Stimulated activated CD4-positive, alpha-beta T cell treated with anti-CD3 and anti-CD28 coated beads, TNF-alpha, amount 100 ng/mL, for 24 hours (primary cell): ENCODE data around the gene SYNE1.

Experiments used
- DNase-seq, 3 experiments: peaks; one replicate each; pipeline ENCODE4 v3.0.0-alpha.2; 2020; ENCODE audit warnings: low read depth in 3 of 3

The SYNE1 gene

DNA sequence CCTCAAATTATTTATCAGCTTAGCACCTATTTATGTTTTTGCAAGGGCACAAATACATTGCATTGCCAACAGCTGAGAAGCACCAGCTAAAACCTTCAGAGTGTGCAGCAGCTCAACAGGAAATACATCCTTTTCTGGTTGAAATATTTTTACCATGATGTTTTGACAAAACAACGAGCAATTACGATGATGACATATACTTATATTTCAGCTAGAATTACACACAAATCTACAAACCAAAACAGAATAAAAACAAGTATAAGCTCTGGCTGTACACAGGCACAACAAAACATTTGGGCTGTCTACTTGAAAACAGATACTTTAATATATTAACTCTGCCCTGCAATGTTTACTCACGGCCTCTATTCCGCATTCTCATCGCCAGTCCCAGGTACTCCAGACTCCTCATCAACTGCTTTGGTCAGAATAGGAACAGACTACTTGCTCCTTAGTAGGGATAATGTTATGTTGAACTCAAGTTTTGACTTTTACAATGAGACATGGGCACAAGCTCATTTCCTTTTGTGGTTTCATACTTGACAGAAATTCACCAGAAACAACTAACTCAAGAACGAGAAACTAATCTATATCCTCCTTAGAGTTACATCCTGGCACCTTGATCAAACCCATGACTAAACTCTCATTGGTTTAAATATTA is 452.1 kb downstream of the SYNE1 start:
- no peak for DNase-seq

DNA sequence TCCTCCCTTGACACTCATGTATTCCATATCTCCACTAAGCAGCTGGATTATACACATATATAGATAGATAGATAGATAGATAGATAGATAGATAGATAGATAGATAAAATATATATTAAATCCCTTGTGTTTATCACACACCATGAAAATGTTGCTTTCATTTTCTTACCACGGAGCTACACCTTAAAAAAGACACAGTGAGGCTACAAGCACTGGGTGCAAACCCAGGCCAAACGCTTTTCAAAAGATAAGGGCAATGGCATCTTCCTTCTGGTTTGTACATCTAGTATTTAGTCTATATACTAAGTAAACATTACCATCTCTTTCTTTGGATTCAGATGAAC is 452.6 kb downstream of the SYNE1 start:
- no peak for DNase-seq

DNA sequence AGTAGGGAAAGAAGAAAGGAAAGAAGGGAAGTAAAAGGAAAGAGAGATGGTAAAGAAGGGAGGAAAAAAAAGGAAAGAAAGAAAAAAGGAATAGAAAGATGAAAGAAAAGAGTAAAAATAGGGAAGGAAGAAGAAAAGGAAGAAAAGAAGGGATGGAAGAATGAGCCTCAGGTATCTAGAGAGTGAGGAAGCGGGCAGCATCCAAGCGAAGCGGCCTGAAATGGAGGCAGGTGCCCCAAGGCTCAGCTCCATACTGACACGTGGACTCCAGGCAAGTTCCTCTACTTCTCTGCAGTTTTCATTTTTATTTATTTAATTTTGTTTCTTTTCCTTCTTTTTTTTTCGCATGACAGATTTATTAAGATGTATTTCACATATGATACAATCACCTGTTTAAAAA is 456.6 kb downstream of the SYNE1 start:
- DNase-seq = no peak

DNA sequence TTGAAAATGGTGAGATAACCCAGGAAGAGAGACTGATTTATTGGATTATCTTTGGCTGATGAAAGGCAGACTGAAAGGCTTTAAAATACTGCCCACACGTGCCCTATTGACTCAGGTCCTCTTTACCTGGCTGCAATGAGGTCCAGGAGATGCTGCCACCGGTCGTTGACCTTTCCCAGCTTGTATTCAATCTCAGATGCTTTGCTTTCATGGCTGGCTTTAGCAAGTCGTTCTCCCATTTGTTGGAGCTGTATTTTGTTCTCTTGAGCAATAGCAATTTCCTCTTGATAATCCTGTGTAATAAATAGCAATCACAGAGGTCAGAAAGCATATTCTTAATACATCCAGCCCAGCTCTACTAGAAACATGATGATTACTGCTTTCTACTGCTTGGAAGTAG is 460.9 kb downstream of the SYNE1 start:
- DNase-seq = no peak

DNA sequence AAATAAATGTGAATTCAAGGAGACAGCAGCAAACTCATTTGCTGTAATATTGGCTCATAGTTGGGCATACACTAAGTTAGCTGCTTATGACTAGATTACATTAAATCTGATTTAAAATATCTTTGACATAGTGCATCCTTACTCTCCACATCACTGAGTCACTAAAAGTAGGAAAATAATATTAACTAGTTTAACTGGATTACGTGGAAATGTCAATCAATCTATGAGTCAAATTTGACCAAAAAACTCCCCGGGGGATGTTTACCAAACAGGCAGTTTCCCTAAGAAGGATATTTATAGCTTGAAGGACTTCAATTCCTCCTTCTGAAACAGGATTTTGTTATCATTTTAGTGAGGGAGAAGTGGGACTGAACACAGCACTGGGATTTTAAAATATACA is 463.2 kb downstream of the SYNE1 start:
- no peak for DNase-seq

DNA sequence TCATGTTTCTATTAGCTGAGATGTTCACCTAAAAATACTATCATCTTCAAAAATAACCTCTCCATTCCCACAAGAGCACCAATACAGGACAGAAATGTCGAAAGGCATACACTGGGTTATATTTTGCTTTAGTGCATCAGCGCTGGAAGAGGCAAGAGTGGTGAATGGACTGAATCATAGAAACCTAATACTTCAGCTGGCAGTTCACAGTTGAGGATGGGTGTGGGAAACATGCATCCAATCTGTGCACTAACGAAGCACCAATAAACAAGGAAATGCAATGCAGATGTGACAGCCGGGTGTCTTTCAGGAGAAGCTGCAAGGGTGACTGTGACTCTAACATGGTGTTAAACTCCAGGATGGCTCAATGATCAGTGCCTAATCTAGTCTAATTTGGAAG is 463.8 kb downstream of the SYNE1 start:
- DNase-seq = no peak

DNA sequence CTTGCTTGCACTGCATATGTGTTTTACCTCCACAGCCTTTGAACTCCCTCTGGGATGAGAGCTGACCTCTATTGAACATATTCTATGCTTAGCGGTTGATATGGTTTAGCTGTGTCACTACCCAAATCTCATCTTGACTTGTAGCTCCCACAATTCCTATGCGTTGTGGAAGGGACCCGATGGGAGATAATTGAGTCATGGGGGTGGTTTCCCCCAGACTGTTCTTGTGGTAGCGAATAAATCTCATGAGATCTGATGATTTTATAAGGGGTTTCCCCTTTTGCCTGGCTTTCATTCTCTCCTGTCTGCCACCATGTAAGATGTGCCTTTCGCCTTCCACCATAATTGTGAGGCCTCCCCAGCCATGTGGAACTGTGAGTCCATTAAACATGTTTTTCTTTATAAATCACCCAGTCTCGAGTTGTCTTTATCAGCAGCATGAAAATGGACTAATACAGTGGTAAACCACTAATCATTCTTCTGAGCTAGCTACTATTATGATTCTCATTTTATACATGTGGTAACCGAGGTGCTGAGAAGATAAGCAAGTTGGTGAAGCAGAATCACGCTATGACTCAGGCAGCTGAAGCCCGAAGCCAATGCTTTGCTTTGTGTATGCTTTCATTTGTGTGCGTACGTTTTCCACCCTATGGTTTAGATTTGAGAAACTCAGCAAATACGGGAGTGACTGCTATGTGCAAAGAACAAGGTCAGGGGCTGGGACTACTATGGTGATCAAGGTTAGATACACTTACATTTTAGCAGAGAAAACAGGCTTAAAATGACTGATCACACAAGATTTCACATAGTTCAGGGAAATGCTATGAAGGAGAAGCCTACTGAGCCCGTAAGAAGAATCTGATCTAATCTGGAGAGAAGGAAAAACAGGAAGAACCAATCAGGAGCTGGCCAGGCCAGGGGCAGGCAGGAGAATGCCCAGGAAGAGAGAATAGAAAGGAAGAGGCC is 466.2 kb downstream of the SYNE1 start:
- DNase-seq = peak in 2 of 3 experiments; percentile 58 to 66

DNA sequence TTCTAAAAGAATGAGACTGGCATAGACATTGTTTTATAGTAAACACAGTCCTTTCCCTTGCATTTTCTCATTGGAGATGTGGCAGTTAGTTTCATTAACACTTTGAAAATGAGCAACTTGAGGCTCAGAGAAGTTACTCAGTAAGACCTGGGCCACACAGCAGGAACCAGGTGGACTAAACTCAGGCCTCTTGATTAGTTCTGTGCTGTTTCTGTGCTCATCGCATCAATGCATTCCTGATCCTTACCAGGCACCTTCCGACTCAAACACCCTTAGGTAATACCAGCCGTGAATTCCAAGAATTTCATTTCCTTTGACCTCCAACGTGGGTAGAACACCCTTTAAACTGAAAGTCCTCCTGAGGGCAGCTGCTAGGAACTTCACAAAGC is 466.9 kb downstream of the SYNE1 start:
- DNase-seq = no peak

DNA sequence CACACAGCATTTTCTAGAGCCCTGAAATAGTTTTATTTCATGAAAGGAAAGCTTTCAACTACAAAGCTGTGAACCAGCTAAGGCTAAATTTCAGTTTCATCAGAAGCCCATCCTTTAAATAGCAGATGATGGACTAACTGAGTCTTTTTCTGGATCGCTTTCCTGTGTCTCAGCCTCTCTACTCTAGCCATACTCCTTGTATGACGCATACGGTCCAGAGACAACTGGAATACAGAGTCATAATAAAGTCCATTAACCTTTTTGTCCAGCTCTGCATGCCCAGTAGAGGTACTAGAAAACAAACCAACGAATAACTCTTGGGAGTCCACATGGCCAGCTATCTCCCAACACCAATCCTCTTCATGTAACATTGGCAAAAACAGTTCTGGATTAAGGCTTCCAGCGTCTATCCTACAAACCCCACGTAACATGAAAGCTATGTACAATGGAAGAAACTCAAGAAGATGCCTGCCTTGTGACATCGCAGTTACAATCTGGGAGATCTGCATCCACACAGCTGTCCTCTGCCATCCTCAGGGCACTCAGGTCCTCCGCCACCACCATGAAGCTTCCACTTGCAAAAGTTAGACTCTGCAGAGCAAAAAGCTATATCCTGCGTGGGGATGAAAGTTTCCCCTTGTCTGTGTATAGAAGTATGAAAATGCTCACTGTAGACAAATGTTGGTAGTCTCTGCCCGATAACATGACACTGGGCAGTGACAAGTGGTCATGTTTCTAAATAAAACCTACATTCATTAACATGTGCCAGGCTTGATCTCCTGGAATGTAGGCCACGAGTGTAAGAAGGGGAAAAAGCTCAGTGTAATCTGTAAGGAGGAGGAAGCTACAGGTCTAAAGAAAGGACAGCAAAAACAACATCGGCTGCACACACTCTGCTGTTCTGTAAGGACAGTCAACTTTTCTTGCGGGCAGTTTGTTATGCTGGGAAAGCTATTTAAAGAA is 469.2 kb downstream of the SYNE1 start:
- DNase-seq = no peak

DNA sequence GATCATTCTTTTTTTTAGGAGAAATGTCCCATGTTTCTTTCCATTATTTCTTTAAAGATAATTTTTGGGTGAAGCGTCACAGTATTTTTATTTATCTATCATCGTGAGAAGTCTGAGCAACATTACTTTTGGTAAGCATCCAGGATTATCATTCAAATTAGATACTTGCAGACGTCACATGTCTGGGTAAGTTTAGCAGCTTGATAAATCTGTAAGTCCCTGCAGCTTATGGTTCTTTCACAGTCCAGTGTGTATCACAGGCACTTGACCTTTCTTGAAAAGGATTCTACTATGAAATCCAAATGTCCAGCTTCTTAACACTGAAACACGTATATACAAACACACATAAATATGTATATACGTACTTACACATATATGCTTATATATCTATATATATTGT is 470.3 kb downstream of the SYNE1 start:
- no peak for DNase-seq

DNA sequence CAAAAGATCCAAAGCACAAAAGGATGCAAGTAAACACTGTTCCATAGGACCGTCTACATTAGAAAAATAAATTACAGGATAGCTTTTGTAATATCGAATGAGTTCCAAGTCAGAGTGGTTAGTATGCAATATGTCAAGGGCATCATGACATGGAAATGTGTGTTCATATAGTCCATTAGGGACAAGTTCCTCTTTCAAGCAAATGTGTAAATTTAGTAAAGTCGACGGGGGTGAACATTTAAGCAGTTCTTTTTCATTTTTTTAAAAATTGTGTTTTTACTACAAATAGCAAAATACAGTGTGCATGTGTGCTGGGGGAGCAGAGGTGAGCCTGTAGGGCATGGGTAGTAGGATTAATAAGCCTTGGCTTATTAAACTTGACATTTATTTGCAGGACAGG is 470.7 kb downstream of the SYNE1 start:
- DNase-seq = no peak

DNA sequence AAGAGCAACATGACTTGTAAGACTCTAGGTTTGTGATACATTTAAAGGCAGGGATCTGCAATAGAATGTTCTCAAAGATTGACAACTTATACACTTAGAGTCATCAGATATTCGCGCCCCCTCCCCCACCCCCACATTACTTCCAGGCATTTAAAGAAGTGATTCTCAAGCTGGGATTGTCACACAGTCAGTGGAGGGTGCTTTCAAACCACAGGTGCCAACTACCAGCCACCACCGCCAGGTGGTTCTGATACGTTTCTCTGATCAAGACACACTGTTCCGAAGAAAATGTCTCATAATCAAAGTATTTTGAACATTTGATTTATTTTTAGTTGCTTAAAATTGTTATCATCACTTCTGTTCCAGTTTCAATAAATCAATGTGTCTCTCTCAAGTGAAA is 472.2 kb downstream of the SYNE1 start:
- no peak for DNase-seq

DNA sequence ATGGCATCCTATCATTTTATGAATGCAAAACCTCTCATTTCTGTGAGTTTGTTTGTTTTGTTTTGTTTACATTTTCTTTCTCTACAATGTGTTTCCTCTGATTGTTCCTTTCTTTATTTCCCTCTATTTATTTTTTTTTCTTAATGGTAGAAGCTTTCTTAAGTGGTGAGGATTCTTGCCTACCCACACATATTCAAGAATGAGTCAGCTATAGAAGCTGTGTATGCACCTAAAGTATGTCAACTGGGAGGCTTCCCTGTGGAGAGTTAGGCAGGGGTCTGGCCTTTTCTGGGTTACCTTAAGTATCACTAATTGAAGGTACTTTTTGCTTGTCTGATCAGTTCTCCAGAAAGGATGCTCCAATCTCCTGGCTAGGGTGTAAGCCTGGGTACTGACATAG is 475.7 kb downstream of the SYNE1 start:
- no peak for DNase-seq

DNA sequence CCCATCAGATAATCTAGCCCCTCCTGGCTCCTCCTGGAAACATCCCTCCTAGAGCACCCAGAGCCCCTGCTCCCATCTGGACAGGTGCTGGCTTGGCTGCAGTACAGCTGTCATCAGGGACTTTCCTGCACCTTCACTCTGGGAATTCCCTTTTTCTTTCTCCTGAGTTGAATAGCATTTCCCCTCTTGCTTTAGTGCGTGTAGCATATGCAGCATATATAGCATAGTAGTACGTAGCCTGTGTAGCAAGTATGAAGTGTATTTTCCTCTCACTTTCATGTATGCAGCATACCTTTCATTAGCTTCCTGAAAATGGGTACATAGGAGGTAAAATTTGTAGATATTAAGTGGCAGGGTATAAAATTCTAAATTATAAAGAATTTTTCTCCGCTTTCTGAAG is 476.8 kb downstream of the SYNE1 start:
- no peak for DNase-seq

DNA sequence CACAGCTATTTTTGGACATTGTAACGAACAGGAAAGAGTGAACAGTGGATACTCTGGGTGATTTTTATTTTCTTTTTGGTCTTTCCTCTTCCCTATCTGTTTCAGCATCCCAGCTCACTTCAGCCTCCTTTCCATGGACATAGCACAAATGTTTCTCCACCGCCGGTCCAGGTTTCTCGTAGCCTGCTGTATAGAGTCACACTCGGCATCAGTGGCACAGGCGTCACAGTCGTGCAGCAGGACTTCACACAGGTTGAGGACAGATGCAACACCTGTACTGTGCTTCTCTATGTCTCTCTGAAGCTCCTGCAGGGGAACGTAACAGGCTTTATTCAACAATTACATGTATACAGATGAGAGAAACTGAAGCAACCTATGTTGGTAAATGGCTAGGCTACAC is 481.4 kb downstream of the SYNE1 start:
- DNase-seq = no peak

DNA sequence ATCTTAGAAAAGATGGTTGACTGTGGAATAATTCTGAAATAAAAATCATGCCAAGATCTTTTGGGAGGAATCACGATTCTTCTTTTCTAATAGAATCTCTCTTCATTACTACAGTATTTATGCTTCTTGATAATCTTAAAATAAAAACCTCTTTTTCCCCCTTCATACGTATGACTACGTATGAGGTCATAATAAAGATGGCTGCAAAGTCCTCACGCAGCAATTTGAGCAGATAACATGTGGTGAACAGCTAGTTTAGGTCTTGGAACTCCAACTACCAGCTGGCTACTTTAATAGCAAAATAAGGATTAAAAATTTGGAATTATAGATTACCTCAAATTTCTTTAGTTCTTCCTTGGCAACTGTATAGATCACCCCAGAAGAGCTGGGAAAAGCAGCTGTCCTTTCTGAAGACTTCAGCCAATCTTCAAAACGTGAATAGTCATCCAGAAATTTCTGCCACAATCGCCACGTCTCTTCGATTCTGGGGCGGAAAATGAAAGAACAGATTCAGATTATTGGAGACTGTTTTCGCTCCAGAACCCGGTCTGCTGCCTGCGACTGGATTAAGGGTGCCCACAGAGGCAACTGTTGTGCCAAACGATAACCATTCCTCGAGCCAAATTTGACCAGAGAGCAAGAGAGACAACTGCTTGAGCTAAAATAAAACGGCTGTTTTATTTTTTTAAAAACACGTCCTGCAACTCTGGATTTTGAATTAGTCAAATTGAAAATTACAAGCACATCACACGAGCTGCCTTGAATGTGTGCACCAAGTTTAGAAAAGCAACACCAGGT is 482.4 kb downstream of the SYNE1 start:
- no peak for DNase-seq

DNA sequence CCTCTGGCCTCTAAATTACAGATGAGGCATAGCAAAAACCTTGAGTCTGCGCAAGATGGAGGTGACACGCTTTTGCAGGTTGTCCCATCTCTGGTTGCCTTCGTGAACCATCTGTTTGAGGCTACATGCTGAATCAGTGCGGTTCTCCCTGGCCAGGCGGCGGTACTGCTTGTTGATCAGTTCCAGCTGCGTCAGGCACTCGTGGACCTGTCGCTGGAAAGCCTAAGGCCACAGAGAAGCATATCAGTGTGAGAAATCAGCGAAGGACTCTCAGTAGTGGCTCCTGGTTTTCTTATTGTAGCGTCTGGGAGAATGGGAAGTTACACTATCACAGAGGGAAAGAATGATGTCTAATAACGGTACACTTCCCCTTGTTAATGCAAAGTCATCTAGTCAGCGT is 485.2 kb downstream of the SYNE1 start:
- no peak for DNase-seq

DNA sequence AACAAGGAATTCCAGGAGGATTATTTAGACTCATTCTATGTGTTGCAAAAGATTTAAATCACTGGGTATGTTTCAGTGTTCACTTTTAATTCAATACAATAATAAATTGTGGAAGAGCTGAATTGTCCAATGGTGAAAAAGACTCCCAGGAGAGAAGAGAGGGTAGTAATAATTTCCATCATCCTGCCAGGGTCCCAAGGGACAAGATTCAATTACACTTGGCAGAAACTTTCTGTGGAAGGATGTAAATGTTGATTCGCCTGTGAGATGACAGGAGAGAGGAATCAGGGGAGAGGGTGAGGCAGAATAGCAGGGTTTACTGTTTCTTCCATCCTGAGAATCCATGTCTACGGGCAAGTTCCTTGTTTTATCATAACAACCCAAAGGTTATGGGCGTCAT is 487.0 kb downstream of the SYNE1 start:
- no peak for DNase-seq

DNA sequence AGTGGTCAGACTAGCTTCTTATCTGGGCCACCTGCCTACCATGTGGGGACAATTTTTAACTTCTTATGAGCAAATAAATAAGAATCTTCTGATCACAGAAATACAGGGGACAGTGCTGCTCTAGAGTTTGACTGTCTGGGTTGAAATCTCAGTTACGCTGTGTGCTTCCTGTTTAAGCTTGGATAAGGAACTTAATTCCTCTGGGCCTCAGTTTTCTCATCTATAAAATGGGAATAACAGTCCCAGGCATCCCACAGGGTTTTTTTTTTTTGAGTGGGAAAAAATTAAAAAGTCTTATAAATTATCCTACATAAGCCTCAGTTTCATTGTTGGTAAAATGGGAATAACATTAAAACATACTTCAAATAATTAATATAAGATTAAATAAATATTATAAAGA is 488.8 kb downstream of the SYNE1 start:
- no peak for DNase-seq

DNA sequence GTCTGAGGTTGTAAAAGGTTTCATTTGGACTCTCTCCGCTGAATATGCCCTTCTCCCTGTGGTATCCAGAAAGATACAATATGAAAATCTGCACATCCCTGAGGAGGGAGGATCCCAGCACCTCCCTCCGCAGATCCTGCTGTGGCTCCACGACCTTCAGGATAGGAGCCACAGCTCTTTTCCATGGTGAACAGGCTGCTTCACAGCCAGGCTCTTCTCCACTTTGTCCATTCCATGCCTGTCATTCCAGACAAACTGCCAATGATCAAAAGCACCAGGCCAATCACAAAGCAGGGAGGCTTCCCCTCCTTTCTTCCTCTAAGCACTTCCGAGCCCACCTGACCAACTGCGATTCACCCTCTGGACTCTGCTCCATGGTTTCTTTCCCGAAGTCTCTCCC is 489.9 kb downstream of the SYNE1 start:
- DNase-seq = no peak

DNA sequence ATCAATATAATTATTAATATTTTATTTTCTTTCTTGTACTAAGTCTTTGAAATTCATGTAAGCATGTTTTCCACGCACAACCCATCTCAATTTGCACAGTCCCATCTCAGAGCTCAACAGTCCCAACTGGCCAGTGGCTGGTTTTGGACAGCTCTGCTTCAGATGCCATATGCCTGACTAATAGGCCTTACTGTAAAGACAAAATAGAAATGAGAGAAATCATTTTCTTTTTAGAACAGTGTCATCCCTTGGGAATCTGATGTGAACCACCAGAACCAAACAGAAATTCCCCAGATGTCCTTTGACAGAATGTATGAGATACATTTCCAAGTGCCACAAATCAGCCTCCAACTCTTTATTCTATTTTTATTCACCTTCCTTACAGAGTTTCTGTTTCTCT is 490.8 kb downstream of the SYNE1 start:
- no peak for DNase-seq
